Stimulated activated CD8-positive, alpha-beta memory T cell treated with anti-CD3 and anti-CD28 coated beads, Interleukin-7, amount 100 ng/mL, for 1 hour (primary cell): ENCODE data around the gene ZBTB44.
"Not testable (repeated sequence)": the region's sequence is repeated elsewhere in the genome, so short reads cannot be mapped to it uniquely, and the experiment has no call there.

Experiments used
- DNase-seq, 2 donors: peaks; one replicate each; pipeline ENCODE4 v3.0.0-alpha.2; 2020; ENCODE audit warnings: low read depth in 2 of 2

The ZBTB44 gene

DNA sequence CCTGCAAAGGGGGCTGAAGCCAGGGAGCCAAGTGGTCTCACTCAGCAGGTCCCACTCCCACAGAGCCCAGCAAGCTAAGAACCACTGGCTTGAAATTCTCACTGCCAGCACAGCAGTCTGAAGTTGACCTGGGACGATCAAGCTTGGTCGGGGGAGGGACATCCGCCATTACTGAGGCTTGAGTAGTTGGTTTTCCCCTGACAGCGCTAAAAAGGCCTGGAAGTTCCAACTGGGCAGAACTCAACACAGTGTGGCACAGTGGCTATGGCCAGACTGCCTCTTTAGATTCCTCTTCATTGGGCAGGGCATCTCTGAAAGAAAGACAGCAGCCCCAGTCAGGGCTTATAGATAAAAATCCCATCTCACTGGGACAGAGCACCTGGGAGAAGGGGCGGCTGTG is 64.8 kb downstream of the ZBTB44 start:
- not testable (repeated sequence) for DNase-seq

DNA sequence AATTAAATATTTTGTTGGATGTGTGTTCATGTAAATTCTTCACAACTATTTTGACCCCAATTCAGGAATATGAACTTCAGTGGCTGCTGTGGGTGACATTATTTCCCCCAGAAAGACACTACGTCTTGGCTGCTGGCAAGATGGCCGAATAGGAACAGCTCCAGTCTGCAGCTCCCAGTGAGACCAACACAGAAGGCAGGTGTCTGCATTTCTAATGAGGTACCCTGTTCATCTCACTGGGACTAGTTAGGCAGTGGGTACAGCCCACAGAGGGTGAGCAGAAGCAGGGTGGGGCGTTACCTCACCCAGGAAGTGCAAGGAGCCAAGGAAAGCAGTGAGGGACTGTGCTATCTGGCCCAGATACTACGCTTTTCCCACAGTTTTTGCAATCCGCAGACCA is 65.3 kb downstream of the ZBTB44 start:
- DNase-seq = no peak

DNA sequence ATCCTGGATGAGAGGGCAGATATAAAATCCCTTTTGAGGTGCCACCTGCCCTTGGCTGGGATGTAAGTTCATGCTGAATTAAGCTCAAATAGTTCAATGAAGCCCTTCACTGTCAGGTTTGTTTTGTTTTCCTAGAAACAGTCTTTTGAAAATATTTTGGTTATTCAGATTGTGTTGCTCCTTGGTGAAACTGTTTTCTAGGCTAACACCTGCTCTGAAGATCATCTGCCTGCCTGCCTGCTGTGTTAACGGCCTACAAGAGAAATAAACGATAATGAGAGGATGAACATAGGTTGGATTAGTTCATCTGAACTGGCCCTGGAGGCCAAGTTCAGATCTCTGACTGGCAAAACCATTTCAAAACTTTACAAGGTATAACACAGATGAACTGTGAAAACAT is 67.4 kb downstream of the ZBTB44 start:
- no peak for DNase-seq

DNA sequence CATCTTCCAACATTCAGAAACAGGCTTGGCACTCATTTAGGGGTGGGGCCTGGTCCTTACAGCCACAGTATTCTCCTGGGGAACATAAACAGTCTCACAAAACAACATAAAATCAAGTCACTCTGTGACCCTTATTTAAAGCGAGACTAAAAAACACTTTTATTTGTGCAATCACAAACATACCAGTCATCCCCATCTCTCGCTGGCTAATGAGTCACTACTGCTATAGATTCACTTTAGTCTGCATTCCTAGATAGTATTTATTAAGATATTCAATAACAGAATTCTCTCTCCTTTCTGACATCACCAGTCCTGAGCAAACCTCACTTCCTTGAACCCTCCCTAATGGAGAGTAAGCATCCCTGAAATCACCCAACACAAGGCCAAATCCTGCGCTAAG is 68.0 kb downstream of the ZBTB44 start:
- DNase-seq = no peak

DNA sequence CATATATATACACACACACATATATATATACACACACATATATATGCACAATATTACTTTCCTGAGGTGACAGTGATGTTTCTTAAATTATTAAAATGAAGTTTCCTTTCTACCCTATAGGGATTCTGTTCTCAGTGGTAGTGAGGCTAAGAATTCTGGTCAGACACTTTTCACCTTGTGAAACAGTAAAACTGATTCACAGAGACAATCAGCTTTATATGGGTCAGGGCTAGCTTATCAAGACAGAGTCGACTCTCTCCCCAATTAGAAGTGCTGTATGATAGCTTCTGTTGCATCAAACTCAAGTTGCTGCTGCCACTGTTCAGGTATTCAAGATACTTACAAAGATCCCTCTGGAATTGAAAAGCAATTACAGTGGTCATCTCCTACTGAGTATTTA is 68.4 kb downstream of the ZBTB44 start:
- no peak for DNase-seq

DNA sequence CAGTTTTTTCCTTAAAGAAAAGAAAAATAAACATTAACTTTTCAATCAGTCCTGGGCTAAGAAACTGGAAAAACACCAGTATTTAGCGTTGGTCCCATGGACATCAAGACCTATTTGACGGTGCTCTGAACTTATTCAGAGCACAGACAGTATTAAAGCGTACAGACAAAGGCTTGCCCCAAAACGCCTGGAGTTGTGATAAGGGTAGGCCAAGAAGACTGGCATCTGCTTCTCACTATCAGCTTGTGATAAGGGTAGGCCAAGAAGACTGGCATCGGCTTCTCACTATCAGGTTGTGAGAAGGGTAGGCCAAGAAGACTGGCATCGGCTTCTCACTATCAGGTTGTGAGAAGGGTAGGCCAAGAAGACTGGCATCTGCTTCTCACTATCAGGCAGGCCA is 69.3 kb downstream of the ZBTB44 start:
- not testable (repeated sequence) for DNase-seq

DNA sequence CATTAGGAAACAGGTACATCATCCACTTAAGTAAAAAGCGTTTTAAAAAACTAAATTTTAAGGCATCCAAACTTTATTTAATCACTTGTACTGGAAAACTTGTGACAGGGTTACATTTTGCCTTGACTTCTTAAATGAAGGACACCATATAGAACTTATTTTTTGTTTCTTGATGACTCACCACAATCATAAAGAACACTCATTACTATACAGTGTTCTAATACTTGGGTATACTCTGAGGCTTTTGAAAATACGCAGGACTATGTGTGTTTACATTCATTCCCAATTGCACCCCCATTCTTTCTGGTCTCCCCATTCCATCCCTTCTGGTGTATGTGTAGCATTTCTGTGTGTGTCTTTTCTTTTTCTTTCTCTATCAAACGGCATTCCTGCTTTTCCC is 69.9 kb downstream of the ZBTB44 start:
- DNase-seq = no peak

DNA sequence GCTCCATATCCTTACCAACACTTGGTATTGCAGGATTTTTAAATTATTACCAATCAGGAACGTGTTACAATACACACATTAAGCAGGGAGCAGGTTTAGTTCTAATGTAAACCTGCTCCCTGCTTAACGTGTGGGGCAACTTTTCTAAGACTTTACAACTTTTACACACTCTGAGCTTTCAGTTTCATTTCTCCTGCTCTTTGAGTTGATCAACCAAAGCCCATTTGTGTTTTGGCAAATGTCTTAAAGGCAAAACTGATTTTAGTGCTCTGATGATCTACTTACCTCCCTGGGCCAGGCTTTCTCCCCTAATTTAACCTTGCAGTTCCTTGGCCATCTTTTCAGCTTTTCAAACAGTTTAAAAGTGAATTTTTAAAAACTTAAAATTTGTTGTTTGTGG is 70.9 kb downstream of the ZBTB44 start:
- no peak for DNase-seq

DNA sequence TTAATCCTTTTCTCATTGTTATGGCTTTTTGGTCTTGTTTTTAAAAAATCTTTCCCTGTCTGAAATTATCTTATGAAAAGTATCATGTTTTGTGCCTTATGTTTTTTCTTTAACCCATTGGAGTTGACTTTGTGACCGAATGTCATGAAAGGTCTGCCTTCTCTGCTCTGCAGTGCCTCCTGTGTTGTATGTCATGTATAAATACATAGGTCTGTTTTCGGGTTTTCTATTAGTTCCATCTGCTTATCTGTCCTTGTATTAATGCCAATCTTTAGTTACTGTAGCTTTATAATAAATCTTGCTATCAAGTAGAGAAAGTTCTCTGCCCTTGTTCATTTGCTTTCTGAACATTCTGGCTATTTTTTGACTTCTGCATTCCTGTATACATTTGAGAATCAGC is 73.0 kb downstream of the ZBTB44 start:
- DNase-seq = no peak

DNA sequence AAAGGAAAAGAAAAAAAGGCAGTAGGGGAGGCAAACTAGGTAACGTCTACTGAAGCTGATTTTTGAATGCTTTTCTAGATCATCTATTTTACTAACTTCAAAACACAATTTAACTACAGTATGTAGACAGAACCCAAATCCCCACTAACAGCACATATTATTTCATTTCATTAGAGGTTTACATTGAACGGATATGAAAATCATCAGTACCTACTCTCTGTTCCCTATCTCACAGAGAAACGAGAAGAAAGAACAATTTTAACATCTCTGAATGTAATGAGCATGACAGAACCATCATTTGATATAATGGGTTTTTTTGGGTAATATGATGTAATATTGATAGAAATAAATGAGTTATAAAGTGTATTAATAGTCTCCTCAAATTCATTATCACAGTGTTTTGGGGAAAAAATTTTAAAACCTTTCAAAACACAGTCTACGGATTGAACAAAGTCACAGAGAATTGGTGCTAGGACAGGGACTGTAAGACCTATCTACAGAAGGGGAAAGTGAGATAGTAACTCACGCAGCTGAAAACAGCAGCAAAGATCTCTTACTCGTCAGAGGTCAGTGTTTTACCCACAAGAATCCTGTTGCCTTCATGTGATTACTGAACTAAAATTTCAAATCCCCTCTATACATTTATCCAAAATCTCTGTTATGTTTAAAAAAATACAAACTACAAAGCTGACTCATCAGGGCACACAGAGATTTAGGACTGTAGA is 77.3 kb downstream of the ZBTB44 start:
- DNase-seq = no peak

DNA sequence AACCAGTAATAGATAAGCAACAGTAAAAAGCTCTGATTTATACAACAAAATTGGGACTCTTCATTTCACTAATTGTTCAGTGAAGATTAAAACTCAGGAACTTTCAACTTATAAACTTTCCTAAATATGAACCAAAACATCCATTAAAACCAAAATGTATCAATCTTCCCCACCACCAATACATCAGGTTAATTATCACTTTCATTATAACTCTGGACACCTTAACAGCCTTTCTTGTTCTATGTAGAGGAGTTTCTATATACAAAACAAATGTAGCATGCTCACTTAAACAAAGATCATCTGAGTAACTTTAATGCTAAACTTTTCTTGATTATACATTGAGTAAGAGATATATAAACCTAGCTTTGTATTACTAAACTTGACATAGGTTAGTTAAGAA is 80.4 kb downstream of the ZBTB44 start:
- DNase-seq = no peak

DNA sequence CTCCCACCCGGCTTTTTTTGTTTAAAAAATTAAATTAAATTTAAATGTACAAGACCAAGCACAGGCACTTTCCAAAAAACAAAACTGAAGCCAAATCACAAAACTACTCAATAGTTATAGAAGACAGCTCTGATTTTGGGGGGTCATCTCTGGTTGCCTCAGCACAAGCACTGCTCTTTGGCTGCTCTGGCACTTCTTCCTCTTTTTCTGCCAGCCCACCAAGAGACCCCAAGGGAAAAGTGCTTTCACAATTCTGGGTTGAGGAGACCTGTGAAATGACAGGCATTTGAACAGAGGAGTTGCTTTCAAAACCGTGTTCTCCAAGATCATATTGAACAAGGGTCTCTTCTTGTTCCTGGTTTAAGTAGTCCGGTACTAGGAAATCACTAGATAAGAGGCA is 80.8 kb downstream of the ZBTB44 start:
- DNase-seq = not testable (repeated sequence)

DNA sequence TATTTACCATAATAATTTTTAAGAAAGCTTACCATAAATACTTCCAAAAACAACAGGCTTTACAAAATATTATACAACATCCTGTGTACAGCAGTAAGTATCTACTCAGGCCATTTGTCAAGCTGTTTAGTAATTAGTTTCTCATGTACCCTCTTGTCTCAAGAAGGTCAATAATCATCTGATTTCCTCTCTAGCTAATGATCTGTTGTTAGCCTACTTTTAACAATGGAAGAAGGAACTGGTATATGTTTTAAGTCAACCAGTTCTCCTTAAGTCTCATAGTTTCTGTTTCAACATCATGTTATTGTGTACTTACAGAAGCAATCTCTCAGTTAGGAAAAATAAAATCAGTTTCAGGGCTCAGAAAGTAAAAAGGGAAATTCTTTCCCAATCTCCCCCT is 81.2 kb downstream of the ZBTB44 start:
- DNase-seq = not testable (repeated sequence)

DNA sequence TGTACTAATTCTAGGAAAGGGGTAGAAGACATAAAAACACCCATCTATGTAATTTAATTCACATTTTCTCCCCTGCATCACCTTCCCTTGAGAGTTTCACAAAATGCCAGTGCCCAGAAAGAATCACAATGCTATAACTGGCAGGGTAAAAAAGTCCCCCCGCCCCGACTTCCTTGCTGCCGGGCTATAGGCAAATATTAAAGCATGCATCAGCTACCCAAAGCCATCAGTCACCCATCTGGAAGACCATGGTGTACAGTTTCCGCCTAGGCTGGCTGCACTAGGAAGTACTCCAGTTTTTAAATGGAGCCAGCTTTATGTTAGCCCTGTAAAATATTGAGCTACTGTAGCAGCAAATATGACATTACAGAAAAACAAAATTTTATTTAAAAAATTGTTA is 87.3 kb downstream of the ZBTB44 start:
- DNase-seq = no peak

DNA sequence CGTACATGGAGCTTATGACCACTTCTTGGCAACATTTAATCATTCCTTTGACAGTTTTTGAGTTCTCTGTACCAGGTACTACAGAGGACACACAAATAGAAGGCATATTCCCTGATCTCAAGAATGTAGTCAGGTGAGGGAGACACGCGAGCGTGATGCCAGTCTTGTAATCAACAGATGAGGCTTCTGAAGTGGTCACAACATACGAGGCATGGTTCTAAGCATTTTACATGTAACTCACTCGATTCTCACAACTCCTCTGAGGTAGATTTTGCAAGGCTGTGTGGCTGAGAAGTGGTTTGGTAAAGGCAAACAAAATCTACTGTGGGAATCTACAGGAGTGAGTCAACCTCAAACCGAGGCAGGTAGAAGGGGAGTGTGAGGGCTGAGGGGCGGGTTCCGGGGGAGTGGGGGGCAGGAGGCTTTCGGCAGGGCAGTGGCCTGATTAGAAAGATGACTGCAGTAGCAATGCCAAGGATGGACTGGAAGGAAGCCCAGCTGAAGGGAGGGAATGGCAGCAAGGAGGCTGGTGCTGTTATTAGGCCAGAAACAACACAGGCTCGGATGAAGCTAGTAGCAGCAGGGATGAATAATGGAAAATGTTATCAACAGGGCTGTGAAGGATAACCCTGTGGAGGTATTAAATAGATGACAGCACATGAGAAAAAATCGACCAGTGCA is 91.3 kb downstream of the ZBTB44 start:
- DNase-seq = no peak

DNA sequence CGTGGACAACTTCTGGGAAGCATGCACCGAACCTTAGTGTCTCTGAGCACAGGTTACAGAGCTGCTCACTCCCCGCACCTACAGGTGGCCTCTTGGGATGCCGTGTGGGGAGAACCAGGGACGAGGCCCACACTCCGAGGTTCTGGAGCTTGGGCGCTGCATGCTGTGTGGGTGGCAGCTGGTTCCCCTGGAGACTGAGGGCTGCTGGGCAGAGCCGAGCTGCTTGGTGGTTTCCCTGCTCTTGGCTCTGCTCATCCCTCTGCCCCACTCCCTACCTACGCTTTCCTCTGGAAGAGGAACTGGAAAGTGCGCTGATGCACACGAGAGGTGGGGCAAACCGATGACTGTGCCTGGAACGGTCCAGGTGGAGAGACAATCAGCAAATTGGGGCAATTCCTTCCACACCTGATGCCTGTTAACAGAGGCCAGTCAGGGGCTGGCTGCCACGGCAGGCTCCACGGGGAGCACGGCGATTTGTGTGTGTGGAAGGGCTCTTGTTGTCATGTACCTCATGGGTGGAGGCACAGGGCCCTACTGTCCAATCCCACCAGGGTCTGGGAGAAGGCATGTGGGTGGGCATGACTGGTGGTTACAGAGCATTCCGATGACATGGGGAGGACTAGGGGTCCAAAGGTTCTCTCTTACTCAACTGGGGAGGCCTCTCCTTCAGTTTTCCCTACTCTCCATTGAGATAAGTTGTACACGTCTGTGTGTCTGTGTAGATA is 94.2 kb downstream of the ZBTB44 start:
- DNase-seq = no peak

DNA sequence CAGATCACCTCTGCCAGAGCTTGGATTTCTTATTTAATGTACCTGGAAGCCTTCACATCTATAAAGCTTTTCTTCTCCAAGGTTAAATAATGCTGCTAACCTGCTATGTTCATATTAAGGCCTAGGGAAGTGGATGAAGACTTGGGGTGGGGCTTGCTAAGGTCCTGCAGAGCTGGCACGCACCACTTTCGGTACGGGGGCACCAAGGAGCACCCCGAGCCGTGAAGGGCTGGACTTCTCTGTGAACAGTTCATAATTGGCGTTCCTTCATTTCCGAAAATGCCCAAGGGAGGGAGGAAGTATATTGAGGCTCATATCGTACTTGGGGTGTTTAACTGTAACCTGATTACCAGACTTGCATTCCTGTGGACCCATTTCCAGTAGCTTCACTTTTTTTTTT is 95.6 kb downstream of the ZBTB44 start:
- DNase-seq = no peak

DNA sequence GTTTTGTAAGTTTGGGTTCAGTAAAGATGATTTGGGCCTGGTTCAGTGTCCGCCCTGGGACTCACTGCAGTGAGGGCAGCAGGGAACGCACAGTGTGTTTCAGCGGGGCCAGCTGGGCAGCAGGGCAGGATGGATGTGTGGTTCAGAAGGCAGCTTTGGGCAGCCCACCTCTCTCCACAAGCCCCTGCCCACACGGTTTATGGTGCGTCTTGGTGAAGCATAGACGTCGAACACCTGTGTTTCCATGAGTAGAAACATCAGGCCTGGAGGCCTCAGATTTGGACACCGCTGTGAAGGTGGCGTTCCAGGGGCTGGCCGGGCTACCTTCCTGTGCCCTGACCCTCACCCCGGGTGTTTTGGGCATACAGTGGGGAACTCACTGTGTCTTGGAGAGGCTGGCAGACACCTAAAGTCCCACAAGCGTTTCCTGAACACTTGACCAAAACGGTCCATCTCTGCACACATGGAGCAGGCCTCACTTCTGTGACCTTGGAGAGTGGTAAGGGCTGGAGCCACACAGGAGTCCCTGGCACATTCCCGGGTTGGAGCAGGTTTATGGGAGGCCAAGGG is 96.1 kb downstream of the ZBTB44 start:
- DNase-seq = no peak

DNA sequence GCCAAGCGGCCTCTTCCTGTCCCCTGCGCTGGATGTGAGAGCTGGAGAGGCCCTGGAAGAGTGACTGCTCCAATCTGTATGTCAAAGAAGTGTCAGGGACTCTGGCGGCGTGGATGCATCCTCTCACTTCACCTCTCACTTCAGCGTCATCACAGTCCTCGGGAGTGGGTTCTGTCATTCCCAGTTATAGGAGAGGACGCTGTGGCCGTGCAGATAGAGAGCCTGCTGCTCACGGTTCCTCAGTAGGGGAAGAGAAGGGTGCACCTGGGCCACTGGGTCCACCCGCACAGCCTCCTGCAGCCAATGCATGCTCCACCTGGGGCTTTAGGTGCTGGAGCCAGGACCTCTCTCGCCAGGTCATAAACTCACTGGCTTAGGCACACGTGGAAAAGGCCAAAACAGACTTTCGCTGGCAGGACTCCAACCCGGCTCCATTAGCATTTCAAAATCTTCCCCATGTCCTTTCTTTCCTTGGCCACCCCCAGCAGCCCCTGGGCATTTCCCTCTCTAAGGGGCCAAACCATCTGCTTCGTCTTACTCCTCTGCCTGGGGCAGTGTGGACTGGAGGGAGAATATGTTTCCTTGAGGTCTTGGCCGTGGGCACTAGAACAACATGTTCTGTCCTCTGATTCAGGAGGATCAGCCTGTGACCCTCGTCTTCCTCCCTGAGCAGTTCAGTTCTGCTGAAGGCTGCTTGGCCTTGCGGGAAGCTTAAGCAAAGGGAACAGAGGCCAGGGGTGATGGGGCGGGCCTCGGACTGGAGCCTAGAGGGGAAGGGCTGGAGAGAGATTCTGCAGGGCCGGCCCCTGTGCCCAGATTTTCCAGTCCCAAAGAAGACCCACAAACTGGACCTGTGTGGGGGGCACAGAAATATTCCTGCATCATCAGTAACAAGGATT is 97.3 kb downstream of the ZBTB44 start:
- DNase-seq = no peak

DNA sequence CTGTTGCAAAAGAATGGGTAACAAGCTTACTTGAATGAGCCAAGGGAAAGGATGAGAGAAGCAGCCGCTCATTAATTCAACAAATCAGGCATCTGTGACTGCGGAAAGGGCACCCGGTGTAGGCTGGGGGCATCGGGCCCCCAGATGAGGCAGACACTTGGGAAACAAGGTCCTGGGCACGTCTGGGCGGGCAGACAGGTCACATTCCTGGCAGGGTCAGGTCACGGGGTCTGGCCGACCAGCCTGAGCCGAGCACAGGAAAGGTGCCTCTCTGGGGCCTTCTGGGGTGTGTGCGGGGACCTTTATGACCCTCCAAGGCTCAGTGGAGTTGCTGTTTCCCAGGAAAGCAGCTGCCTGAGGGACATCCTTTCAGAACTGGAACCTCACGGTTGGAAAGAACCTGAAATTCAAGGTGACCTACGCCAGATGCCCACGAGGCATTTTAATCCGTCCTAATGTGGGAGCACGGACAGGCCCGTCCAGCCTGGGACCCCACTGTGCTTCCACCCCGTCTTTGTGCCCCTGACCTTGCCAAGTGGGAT is 98.1 kb downstream of the ZBTB44 start:
- DNase-seq = no peak

DNA sequence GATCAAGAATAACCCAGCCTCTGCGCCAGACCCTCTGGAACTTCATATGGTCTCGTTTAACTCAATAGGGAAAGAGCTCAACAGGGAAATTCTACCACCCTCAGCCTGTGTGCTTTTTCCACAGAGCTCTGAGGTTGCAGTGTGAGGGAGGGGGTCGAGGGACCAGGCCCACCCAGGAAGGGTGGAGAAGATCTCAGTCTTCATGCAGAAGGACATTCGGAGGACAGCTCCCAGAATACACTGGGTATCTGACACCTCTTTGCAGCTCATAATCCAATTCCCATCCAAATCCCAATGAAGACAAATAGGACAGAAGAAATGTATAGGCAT is 98.5 kb downstream of the ZBTB44 start:
- DNase-seq = no peak
